Activated CD8-positive, alpha-beta T cell treated with anti-CD3 and anti-CD28 coated beads for 36 hours (primary cell): Measurements from ENCODE around the gene LYL1. TPM values are rescaled to one million over a fixed set of nuclear protein-coding genes. Genes with fewer than 3 reads are reported as not detected.

Experiments
- ATAC-seq: fragments of 200-7000 bp; cut with Tn5 transposase; one replicate; pipeline ENCODE4 v1.10.0; 2021; ENCODE audit warnings: mild to moderate bottlenecking, moderate library complexity
- CTCF ChIA-PET: fragments of 350-600 bp; sonication (Branson Sonifier 250); formaldehyde crosslinking; loops from one replicate; lab custom pipeline; 2021; ENCODE audit warnings: antibody characterized with exemption; lab: Charles Lee
- POLR2A ChIA-PET: fragments of 350-600 bp; sonication (Branson Sonifier 250); formaldehyde crosslinking; loops from one replicate; lab custom pipeline; 2021; ENCODE audit warnings: antibody characterized with exemption; lab: Charles Lee
- DNase-seq: peaks from one replicate; pipeline ENCODE4 v3.0.0-alpha.2; 2020
- H3K27ac Mint-ChIP-seq: one replicate; pipeline ENCODE4 v1.8.0; 2021; ENCODE audit warnings: mild to moderate bottlenecking, mixed read lengths
- H3K27me3 Mint-ChIP-seq: one replicate; pipeline ENCODE4 v1.8.0; 2021; ENCODE audit warnings: mixed read lengths
- H3K36me3 Mint-ChIP-seq: one replicate; pipeline ENCODE4 v1.8.0; 2021; ENCODE audit warnings: low read depth, mixed read lengths
- H3K4me1 Mint-ChIP-seq: one replicate; pipeline ENCODE4 v1.8.0; 2021; ENCODE audit warnings: low read depth, mixed read lengths
- H3K4me3 Mint-ChIP-seq: one replicate; pipeline ENCODE4 v1.8.0; 2021; ENCODE audit warnings: mild to moderate bottlenecking, moderate library complexity, mixed read lengths
- H3K9me3 Mint-ChIP-seq: one replicate; pipeline ENCODE4 v1.8.0; 2021; ENCODE audit warnings: mixed read lengths
- intact Hi-C: fragments of 100-400 bp; cut with micrococcal nuclease; formaldehyde crosslinking; loops from one replicate; pipeline ENCODE4 v1.10.0; 2022
- total RNA-seq, 2 experiments: library from RNA; stranded (reverse); gene quantifications; one replicate each; pipeline ENCODE4 v1.2.3, GENCODE V29; 2021
- TF ChIP-seq, protein P1 (sequence below): fragments of 200-600 bp; IDR thresholded peaks from one replicate; pipeline ENCODE4 v1.8.0; 2022; ENCODE audit warnings: antibody characterized with exemption, mild to moderate bottlenecking

The LYL1 gene
- total RNA-seq, 2 experiments from 2014 or later, result 3.9 to 4.8 TPM

DNA sequence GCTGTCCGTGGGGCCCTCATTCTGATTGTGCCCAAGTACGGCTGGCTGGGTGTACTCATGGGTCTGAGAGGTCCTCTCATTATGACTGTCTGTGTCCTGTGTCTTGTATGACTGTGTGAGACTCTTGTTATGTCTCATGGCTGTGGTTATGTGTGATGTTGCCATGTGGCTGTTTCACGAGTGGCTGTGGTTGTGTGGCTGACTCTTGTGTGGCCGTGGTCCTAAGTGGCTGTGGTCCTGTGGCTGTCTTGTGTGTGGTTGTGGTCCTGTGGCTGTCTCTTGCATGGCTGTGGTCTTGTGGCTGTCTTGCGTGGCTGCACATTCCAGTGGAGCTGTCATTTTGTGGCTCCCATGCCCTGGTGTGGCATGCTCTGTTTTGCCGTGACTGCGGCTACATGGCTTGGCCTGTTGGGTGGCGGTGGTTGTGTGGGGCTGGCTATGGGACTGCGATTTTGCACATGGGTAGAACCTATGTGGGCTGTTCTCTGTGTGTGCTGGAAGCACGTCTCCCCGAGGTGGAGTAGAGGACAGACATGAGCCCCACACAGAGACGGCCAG is 2.5 kb downstream of the LYL1 start:
- H3K9me3 Mint-ChIP-seq, result no peaks in the 10 kb centered on the region
- ChIA-PET CTCF (interaction anchor here (1.0 to 3.7 kb wide), 4 partner anchors 18 to 135 kb away, joined by 3 to 21 read pairs (median 6); partner anchors contain the start of gene NACC1), POLR2A (interaction anchor here (0.6 to 3.0 kb wide), 7 partner anchors 15 to 329 kb away, joined by 3 to 36 read pairs (median 4); partner anchors contain the start of genes NACC1 and TRMT1)
- intact Hi-C loops, result no loop called here
- peaks cover 51% of the 10 kb centered on the region for H3K4me1 Mint-ChIP-seq
- TF ChIP-seq, protein P1, sequence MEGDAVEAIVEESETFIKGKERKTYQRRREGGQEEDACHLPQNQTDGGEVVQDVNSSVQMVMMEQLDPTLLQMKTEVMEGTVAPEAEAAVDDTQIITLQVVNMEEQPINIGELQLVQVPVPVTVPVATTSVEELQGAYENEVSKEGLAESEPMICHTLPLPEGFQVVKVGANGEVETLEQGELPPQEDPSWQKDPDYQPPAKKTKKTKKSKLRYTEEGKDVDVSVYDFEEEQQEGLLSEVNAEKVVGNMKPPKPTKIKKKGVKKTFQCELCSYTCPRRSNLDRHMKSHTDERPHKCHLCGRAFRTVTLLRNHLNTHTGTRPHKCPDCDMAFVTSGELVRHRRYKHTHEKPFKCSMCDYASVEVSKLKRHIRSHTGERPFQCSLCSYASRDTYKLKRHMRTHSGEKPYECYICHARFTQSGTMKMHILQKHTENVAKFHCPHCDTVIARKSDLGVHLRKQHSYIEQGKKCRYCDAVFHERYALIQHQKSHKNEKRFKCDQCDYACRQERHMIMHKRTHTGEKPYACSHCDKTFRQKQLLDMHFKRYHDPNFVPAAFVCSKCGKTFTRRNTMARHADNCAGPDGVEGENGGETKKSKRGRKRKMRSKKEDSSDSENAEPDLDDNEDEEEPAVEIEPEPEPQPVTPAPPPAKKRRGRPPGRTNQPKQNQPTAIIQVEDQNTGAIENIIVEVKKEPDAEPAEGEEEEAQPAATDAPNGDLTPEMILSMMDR, result no peak
- peaks cover 25% of the 10 kb centered on the region for H3K27me3 Mint-ChIP-seq
- peak; percentile 63 for ATAC-seq
- H3K36me3 Mint-ChIP-seq, result peaks cover 10% of the 10 kb centered on the region
- H3K4me3 Mint-ChIP-seq, result peak overlapping the region; percentile 61
- peak; percentile 83 for DNase-seq
- H3K27ac Mint-ChIP-seq, result peak overlapping the region; percentile 88

DNA sequence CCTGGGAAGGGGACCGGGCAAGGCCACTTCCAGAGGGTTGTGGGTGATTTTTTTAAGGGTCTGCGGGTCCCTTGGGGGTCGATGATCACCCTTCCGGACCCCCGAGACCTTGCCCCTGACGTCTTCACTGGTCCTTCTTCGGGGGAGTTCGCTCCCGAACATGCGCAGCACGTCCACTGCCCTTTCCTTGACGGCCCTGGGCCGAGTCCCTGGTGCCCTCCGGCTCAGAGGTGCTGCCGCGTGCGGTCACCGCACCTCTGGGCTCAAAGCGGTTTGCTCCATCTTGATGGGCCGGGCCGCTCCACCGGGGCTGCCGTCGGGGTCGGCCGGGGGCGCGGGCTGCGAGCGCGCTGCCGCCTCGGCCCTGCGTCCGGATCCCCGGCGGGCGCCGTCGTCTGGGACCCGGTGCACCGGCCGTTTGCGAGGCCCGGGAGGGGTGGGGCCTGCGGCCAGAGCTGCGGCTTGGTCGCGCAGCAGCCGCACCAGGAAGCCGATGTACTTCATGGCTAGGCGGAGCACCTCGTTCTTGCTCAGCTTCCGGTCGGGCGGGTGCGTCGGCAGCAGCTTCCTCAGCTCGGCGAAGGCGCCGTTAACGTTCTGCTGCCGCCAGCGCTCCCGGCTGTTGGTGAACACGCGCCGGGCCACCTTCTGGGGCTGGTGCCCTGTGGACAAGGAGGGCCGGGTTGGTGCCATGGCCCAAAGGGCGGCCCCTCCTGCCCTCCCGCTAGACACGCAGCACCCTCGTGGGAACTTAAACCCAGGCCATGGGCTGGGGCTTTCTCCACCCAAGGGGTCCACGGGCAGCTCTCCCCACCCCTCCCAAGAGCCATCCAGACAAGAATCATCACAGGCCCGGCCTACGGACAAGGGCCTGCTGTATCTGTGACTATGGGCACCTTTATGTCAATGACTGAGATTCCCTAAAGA is 3.3 kb downstream of the LYL1 start:
- ChIA-PET POLR2A (interaction anchor here (0.6 to 3.0 kb wide), 6 partner anchors 15 to 330 kb away, joined by 3 to 36 read pairs (median 4); partner anchors contain the start of genes NACC1 and TRMT1), CTCF (interaction anchor here (1.0 to 3.7 kb wide), 4 partner anchors 18 to 134 kb away, joined by 3 to 21 read pairs (median 6); partner anchors contain the start of gene NACC1)
- H3K4me3 Mint-ChIP-seq, result peak overlapping the region; percentile 61
- TF ChIP-seq, protein P1, result no peak
- H3K36me3 Mint-ChIP-seq, result peaks cover 5% of the 10 kb centered on the region
- DNase-seq (peak; percentile 86), ATAC-seq (peak; percentile 50)
- H3K27me3 Mint-ChIP-seq, result peaks cover 30% of the 10 kb centered on the region
- intact Hi-C loops, result no loop called here
- peaks cover 53% of the 10 kb centered on the region for H3K4me1 Mint-ChIP-seq
- peak overlapping the region; percentile 88 for H3K27ac Mint-ChIP-seq
- H3K9me3 Mint-ChIP-seq, result no peaks in the 10 kb centered on the region

DNA sequence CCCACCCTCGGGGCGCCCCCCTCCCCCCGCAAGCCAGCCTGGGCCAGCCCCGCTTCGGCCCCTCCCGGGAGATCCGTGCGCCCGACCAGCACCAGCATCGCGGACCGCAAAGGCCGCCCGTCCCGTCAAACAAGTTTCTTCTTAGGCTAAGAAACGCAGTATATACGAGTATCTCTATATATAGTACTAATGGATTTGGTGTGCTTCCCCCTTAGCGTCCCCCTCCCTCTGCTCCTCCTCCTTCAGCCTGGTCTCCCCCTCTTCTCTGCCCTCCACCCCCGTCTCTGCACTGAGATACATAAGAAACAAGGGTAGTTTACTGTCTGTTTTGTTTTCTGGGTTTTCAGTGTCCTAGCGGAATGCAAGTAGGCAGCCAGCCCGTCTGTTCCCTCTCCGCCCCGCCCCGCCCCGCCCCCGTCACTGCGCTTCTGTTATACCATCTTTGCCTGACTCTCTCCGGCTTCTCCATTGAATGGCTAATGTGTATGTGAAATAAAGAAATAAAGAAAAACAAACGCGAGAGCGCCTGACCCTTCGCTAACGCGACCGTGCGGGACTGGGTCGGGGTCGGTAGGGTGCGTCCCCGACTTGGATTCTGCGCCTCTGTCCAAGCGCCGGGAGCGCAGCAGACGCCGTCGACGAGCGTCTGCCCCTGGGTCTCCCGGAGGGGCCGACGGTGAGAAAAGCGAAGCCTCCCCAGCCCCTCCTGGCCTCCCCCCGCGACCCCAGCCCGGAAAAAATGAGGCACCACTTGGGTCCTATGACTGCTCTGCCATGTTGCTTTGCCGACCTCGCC is 4.2 kb downstream of the LYL1 start:
- peak; percentile 32 for DNase-seq
- Mint-ChIP-seq H3K27me3 (peaks cover 30% of the 10 kb centered on the region), H3K4me3 (peak overlapping the region; percentile 57), H3K36me3 (peaks cover 5% of the 10 kb centered on the region), H3K27ac (peak overlapping the region; percentile 55), H3K9me3 (no peaks in the 10 kb centered on the region), H3K4me1 (peaks cover 53% of the 10 kb centered on the region)
- ChIA-PET POLR2A (no interaction called here), CTCF (no interaction called here)
- no peak for ATAC-seq
- intact Hi-C loops, result no loop called here
- TF ChIP-seq, protein P1, result no peak

DNA sequence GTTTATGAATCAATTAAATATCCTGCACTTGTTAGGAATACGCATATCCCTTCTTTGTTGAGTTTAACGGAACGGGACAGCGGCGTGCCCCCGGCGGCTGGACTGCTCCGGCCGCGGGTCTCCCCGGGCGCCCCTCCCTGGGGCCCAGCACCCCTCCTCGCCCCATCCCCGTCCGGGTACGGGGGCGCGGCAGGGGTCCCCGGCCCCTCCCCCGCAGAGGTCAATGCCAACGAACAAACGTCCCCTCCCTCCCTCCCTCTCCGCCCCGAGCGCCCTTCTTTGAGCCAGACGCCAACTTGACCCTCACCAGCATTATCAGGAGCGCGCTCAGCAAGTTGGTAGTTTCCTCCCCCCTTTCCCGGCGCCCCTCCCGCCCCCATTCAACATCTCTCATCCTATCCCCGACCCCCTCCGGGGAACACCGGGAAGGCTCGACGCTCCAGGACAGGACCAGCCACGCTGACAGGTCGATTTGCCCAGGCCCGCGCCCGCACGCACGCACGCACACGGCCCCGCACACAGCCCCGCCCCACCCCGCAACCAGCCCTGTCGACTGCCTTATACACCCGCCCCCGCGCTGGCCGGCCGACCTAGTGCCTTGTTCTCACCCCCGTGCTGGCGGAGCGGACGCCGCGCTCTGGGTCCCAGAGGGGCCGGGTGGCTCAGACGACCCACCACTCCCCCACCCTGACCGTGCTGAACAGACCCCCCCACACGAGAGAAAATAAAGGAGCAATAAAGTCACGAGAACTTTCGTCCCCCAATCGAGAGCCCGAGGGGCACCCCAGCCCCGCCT is 5.0 kb downstream of the LYL1 start:
- Mint-ChIP-seq H3K4me3 (no peak overlapping the region), H3K9me3 (no peaks in the 10 kb centered on the region), H3K4me1 (peaks cover 49% of the 10 kb centered on the region), H3K27me3 (peaks cover 30% of the 10 kb centered on the region), H3K27ac (no peak overlapping the region), H3K36me3 (peaks cover 5% of the 10 kb centered on the region)
- CTCF ChIA-PET, result no interaction called here
- TF ChIP-seq, protein P1, result no peak
- intact Hi-C loops, result no loop called here
- POLR2A ChIA-PET, result interaction anchor here (1.4 kb wide), 1 partner anchor 132 kb away, joined by 3 read pairs; no protein-coding TSS in a partner anchor
- DNase-seq (peak; percentile 58), ATAC-seq (no peak)
